WTC11 (cell line): Measurements from ENCODE around the gene BMP8B. TPM values are rescaled to one million over a fixed set of nuclear protein-coding genes. Genes with fewer than 3 reads are reported as not detected.
A peak's percentile ranks its signal among the peaks of the same experiment; 100 is the strongest.

ENCODE experiments used
- ATAC-seq: fragments of 200-7000 bp; cut with Tn5 transposase; 2 replicates; pipeline ENCODE4 v1.10.0; 2021; ENCODE audit warnings: mild to moderate bottlenecking, moderate library complexity
- CTCF ChIA-PET: fragments of 300-600 bp; sonication (Branson Sonifier 250); formaldehyde crosslinking; loops from one replicate; lab custom pipeline; 2021; ENCODE audit warnings: antibody characterized with exemption; lab: Charles Lee
- POLR2A ChIA-PET: fragments of 350-600 bp; sonication (Branson Sonifier 250); formaldehyde crosslinking; loops from one replicate; lab custom pipeline; 2021; ENCODE audit warnings: antibody characterized with exemption; lab: Charles Lee
- DNase-seq: peaks from one replicate; pipeline ENCODE4 v3.0.0; 2021; ENCODE audit warnings: low spot score
- H3K27ac Mint-ChIP-seq: 2 replicates; pipeline ENCODE4 v1.8.0; 2021; ENCODE audit warnings: mixed read lengths
- H3K27me3 Mint-ChIP-seq: 2 replicates; pipeline ENCODE4 v1.8.0; 2021; ENCODE audit warnings: low read depth, mild to moderate bottlenecking, moderate library complexity, mixed read lengths
- H3K36me3 Mint-ChIP-seq: 2 replicates; pipeline ENCODE4 v1.8.0; 2021; ENCODE audit warnings: mixed read lengths
- H3K4me1 Mint-ChIP-seq: 2 replicates; pipeline ENCODE4 v1.8.0; 2022; ENCODE audit warnings: mixed read lengths
- H3K4me3 Mint-ChIP-seq: 2 replicates; pipeline ENCODE4 v1.8.0; 2021; ENCODE audit warnings: mild to moderate bottlenecking, moderate library complexity, mixed read lengths
- H3K9me3 Mint-ChIP-seq: 2 replicates; pipeline ENCODE4 v1.8.0; 2021; ENCODE audit warnings: mixed read lengths
- ESRRA ChIP-seq: sonication (generic); formaldehyde crosslinking; IDR thresholded peaks from 2 replicates; pipeline ENCODE4 v1.8.1; 2022; ENCODE audit warnings: mild to moderate bottlenecking, missing genetic modification reagents, borderline replicate concordance
- FOXJ3 ChIP-seq: sonication (generic); formaldehyde crosslinking; IDR thresholded peaks from 2 replicates; pipeline ENCODE4 v1.9.0; 2021; ENCODE audit warnings: missing genetic modification reagents, mild to moderate bottlenecking, borderline replicate concordance
- GABPB1 ChIP-seq: sonication (generic); formaldehyde crosslinking; IDR thresholded peaks from 2 replicates; pipeline ENCODE4 v1.8.1; 2023; ENCODE audit warnings: mild to moderate bottlenecking, missing genetic modification reagents
- GRHL2 ChIP-seq: fragments of 250-450 bp; sonication (Bioruptor Pico); IDR thresholded peaks from 2 replicates; pipeline ENCODE4 v1.8.0; 2022; ENCODE audit warnings: mild to moderate bottlenecking, moderate library complexity; ENCODE audit not compliant: insufficient replicate concordance, severe bottlenecking
- KAT7 ChIP-seq: sonication (generic); formaldehyde crosslinking; IDR thresholded peaks from 2 replicates; pipeline ENCODE4 v1.8.1; 2023; ENCODE audit warnings: missing genetic modification reagents, mild to moderate bottlenecking, borderline replicate concordance
- OVOL2 ChIP-seq: fragments of 250-450 bp; sonication (Bioruptor Pico); IDR thresholded peaks from 2 replicates; pipeline ENCODE4 v1.9.0; 2021; ENCODE audit warnings: mild to moderate bottlenecking, borderline replicate concordance
- PREB ChIP-seq: sonication (generic); formaldehyde crosslinking; IDR thresholded peaks from 2 replicates; pipeline ENCODE4 v1.8.1; 2022; ENCODE audit warnings: mild to moderate bottlenecking, missing genetic modification reagents, moderate library complexity, borderline replicate concordance
- PRRX2 ChIP-seq: fragments of 250-450 bp; sonication (Bioruptor Pico); IDR thresholded peaks from 2 replicates; pipeline ENCODE4 v1.8.0; 2021; ENCODE audit warnings: mild to moderate bottlenecking
- RORB ChIP-seq: fragments of 250-450 bp; sonication (Bioruptor Pico); IDR thresholded peaks from 2 replicates; pipeline ENCODE4 v1.9.0; 2021; ENCODE audit warnings: mild to moderate bottlenecking
- TEAD1 ChIP-seq: sonication (generic); formaldehyde crosslinking; IDR thresholded peaks from 2 replicates; pipeline ENCODE4 v1.8.0; 2022; ENCODE audit warnings: mild to moderate bottlenecking, missing genetic modification reagents
- ZNF396 ChIP-seq: fragments of 250-450 bp; sonication (Bioruptor Pico); IDR thresholded peaks from 2 replicates; pipeline ENCODE4 v1.8.0; 2021; ENCODE audit warnings: mild to moderate bottlenecking, moderate library complexity, borderline replicate concordance
- total RNA-seq: library from RNA; stranded (reverse); gene quantifications from 3 replicates; pipeline ENCODE4 v1.2.3, GENCODE V29; 2021
- TF ChIP-seq, protein P1 (sequence below): fragments of 250-450 bp; sonication (Bioruptor Pico); IDR thresholded peaks from 2 replicates; pipeline ENCODE4 v1.9.0; 2021; ENCODE audit warnings: moderate library complexity, mild to moderate bottlenecking, inconsistent platforms, borderline replicate concordance
- TF ChIP-seq, protein P2 (sequence below): sonication (generic); formaldehyde crosslinking; IDR thresholded peaks from 2 replicates; pipeline ENCODE4 v1.8.1; 2023; ENCODE audit warnings: mild to moderate bottlenecking, missing genetic modification reagents
- TF ChIP-seq, protein P3 (sequence below): sonication (generic); formaldehyde crosslinking; IDR thresholded peaks from 2 replicates; pipeline ENCODE4 v1.8.1; 2023; ENCODE audit warnings: mild to moderate bottlenecking, moderate library complexity, missing genetic modification reagents

Gene BMP8B
- total RNA-seq, 1 experiment from 2014 or later: 0.74 TPM

GRCh38 chr1:39835935-39836594, 47.4 kb upstream of the BMP8B start:
- Mint-ChIP-seq H3K9me3 (no peaks in the 10 kb centered on the region), H3K27ac (no peak overlapping the region), H3K27me3 (no peaks in the 10 kb centered on the region; the same call in 1 of the 2 replicates), H3K4me1 (peaks cover 10% of the 10 kb centered on the region), H3K36me3 (peaks cover 14% of the 10 kb centered on the region), H3K4me3 (no peak overlapping the region)
- 0 out of 2 replicates have a peak, but pooled peaks have one; percentile 63 for TF ChIP-seq RORB (CRISPR knock-in tag)
- TF ChIP-seq, protein P1, sequence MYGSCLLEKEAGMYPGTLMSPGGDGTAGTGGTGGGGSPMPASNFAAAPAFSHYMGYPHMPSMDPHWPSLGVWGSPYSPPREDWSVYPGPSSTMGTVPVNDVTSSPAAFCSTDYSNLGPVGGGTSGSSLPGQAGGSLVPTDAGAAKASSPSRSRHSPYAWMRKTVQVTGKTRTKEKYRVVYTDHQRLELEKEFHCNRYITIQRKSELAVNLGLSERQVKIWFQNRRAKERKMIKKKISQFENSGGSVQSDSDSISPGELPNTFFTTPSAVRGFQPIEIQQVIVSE (CRISPR knock-in tag): no peak
- ChIA-PET POLR2A (no interaction called here), CTCF (interaction anchor here (1.1 to 2.1 kb wide), 3 partner anchors 19 to 84 kb away, joined by 4 to 9 read pairs (median 4); partner anchors contain the start of gene MYCL)
- no peak for ATAC-seq
- no peak for DNase-seq

DNA sequence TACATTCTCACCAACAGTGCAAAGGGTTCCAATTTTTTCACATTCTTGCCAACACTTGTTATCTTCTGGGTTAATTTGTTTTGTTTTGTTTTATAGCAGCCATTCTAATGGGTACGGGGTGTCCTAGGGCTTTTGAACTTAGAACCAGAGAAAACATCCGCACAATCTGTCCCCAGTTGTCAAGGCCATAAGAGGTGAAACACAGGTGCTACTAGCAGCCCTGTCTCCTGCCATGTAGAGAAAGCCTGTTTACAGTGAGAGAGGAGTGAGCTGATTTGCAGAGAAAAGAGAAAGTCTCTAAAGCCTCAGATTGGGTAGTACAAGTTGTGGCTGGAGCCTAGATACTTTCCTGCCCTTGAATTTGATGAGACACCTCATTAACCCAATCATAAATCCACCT, 46.4 kb upstream of the BMP8B start:
- CTCF ChIA-PET: interaction anchor here (2.1 kb wide), 1 partner anchor 67 kb away, joined by 9 read pairs; the partner anchor contains the start of gene MYCL
- H3K27me3 Mint-ChIP-seq: no peaks in the 10 kb centered on the region; the same call in 1 of the 2 replicates
- peaks cover 11% of the 10 kb centered on the region; the same call in 1 of the 2 replicates for H3K36me3 Mint-ChIP-seq
- no peak for TF ChIP-seq RORB (CRISPR knock-in tag)
- TF ChIP-seq PREB: no peak
- no peak for TF ChIP-seq FOXJ3 (CRISPR knock-in tag)
- TF ChIP-seq KAT7 (CRISPR knock-in tag): no peak
- TF ChIP-seq ESRRA (CRISPR knock-in tag): no peak
- TF ChIP-seq OVOL2 (CRISPR knock-in tag): no peak
- TF ChIP-seq, protein P2, sequence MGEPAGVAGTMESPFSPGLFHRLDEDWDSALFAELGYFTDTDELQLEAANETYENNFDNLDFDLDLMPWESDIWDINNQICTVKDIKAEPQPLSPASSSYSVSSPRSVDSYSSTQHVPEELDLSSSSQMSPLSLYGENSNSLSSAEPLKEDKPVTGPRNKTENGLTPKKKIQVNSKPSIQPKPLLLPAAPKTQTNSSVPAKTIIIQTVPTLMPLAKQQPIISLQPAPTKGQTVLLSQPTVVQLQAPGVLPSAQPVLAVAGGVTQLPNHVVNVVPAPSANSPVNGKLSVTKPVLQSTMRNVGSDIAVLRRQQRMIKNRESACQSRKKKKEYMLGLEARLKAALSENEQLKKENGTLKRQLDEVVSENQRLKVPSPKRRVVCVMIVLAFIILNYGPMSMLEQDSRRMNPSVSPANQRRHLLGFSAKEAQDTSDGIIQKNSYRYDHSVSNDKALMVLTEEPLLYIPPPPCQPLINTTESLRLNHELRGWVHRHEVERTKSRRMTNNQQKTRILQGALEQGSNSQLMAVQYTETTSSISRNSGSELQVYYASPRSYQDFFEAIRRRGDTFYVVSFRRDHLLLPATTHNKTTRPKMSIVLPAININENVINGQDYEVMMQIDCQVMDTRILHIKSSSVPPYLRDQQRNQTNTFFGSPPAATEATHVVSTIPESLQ (CRISPR knock-in tag): no peak
- no peak for TF ChIP-seq GRHL2 (CRISPR knock-in tag)
- no peak for TF ChIP-seq GABPB1 (CRISPR knock-in tag)
- TF ChIP-seq, protein P1 (CRISPR knock-in tag): no peak
- no peak for TF ChIP-seq TEAD1 (CRISPR knock-in tag)
- no peak for TF ChIP-seq ZNF396 (CRISPR knock-in tag)
- TF ChIP-seq PRRX2 (CRISPR knock-in tag): no peak
- TF ChIP-seq, protein P3, sequence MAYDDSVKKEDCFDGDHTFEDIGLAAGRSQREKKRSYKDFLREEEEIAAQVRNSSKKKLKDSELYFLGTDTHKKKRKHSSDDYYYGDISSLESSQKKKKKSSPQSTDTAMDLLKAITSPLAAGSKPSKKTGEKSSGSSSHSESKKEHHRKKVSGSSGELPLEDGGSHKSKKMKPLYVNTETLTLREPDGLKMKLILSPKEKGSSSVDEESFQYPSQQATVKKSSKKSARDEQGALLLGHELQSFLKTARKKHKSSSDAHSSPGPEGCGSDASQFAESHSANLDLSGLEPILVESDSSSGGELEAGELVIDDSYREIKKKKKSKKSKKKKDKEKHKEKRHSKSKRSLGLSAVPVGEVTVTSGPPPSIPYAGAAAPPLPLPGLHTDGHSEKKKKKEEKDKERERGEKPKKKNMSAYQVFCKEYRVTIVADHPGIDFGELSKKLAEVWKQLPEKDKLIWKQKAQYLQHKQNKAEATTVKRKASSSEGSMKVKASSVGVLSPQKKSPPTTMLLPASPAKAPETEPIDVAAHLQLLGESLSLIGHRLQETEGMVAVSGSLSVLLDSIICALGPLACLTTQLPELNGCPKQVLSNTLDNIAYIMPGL (CRISPR knock-in tag): no peak
- POLR2A ChIA-PET: no interaction called here
- no peak overlapping the region for H3K4me3 Mint-ChIP-seq
- ATAC-seq: no peak
- peaks cover 12% of the 10 kb centered on the region for H3K4me1 Mint-ChIP-seq
- DNase-seq: no peak
- no peaks in the 10 kb centered on the region for H3K9me3 Mint-ChIP-seq
- H3K27ac Mint-ChIP-seq: no peak overlapping the region
